Measurements from ENCODE around the gene SLC25A45. TPM values are rescaled to one million over a fixed set of nuclear protein-coding genes. Genes with fewer than 3 reads are reported as not detected.

Gene SLC25A45
- total RNA-seq, 2 experiments from 2014 or later = 40.0 to 40.8 TPM

- Mint-ChIP-seq H3K9me3 (no peaks in the 10 kb centered on the region), H3K36me3 (ENCODE audit: low read depth) (peaks cover 22% of the 10 kb centered on the region), H3K27ac (peak overlapping the region; percentile 44), H3K4me1 (ENCODE audit: low read depth) (peaks cover 30% of the 10 kb centered on the region), H3K4me3 (no peak overlapping the region), H3K27me3 (no peaks in the 10 kb centered on the region)
- Histone ChIP-seq H3K36me3 (ENCODE audit: insufficient read depth, low read length) (peaks cover 19% of the 10 kb centered on the region), H3K27ac (ENCODE audit: low read depth in 1 of 2, low read length in 2 of 2) (no peak overlapping the region), H3K4me1 (ENCODE audit: insufficient read depth, low read length) (peaks cover 45% of the 10 kb centered on the region), H3K27me3 (ENCODE audit: control insufficient read depth in 1 of 2, insufficient read depth in 2 of 2, low read length in 2 of 2) (no peaks in the 10 kb centered on the region), H3K4me3 (ENCODE audit: low read length) (no peak overlapping the region), H3K9me3 (ENCODE audit: control insufficient read depth in 1 of 2, insufficient read depth in 1 of 2, low read length in 2 of 2) (no peaks in the 10 kb centered on the region)
- ATAC-seq (ENCODE audit: poor library complexity) (no peak), DNase-seq (no peak)
- intact Hi-C loops (cut with DNase I, micrococcal nuclease) = no loop called here
- ChIA-PET CTCF (interaction anchor here (0.6 kb wide), 1 partner anchor 278 kb away, joined by 4 read pairs; no protein-coding TSS in a partner anchor), POLR2A (interaction anchor here (13.2 to 14.4 kb wide), 2 partner anchors 41 to 124 kb away, joined by 225 to 350 read pairs; partner anchors contain the start of genes MALAT1 and NEAT1)
- no peak for TF ChIP-seq CTCF (IDR thresholded peaks at IDR 0.05)
These were observed 3.4 kb downstream of the SLC25A45 start for GRCh38 chr11:65378928-65379638.

- Mint-ChIP-seq H3K4me3 (no peak overlapping the region), H3K27ac (peak overlapping the region; percentile 72), H3K4me1 (ENCODE audit: low read depth) (peaks cover 23% of the 10 kb centered on the region), H3K9me3 (no peaks in the 10 kb centered on the region), H3K27me3 (no peaks in the 10 kb centered on the region), H3K36me3 (ENCODE audit: low read depth) (peaks cover 22% of the 10 kb centered on the region)
- TF ChIP-seq CTCF (IDR thresholded peaks at IDR 0.05) = no peak
- no peaks in the 10 kb centered on the region for H3K27me3 ChIP-seq (ENCODE audit: control insufficient read depth in 1 of 2, insufficient read depth in 2 of 2, low read length in 2 of 2)
- no peak for ATAC-seq (ENCODE audit: poor library complexity)
- peak overlapping the region in 1 of 2 donors; percentile 7 for H3K27ac ChIP-seq (ENCODE audit: low read depth in 1 of 2, low read length in 2 of 2)
- no peaks in the 10 kb centered on the region for H3K9me3 ChIP-seq (ENCODE audit: control insufficient read depth in 1 of 2, insufficient read depth in 1 of 2, low read length in 2 of 2)
- H3K4me1 ChIP-seq (ENCODE audit: insufficient read depth, low read length) = peaks cover 38% of the 10 kb centered on the region
- CTCF ChIA-PET = interaction anchor here (0.5 to 0.7 kb wide), 2 partner anchors 38 to 88 kb away, joined by 3 to 4 read pairs; no protein-coding TSS in a partner anchor
- H3K36me3 ChIP-seq (ENCODE audit: insufficient read depth, low read length) = peaks cover 19% of the 10 kb centered on the region
- intact Hi-C loops (cut with DNase I, micrococcal nuclease) = no loop called here
- no peak overlapping the region for H3K4me3 ChIP-seq (ENCODE audit: low read length)
- DNase-seq = peak in 3 of 14 experiments; percentile 35 to 52 (median 49)
- POLR2A ChIA-PET = interaction anchor here (13.2 to 14.4 kb wide), 2 partner anchors 42 to 125 kb away, joined by 225 to 350 read pairs; partner anchors contain the start of genes MALAT1 and NEAT1
These were observed 4.1 kb downstream of the SLC25A45 start for GRCh38 chr11:65378208-65378927.

DNA sequence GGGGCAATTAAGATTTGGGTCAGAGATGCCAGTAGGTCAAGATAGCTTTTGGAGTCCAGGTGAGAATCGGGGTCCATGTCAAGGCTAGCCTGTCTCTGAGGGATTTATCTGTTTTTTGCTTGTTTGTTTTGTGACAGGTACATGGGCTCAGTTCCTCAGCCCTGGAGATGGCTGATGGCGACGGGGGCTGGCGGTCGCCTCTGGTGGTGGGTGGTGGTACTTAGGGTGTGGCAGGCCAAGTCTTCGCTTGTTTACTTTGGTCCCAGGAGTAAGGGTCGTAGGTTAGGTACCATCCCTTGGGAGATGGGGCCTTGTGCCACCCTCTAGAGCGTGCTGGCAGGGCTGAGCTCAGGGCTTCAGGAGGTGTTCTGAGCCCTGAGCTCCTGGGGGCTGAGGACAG is 4.7 kb downstream of the SLC25A45 start:
- Mint-ChIP-seq H3K4me3 (no peak overlapping the region), H3K27ac (peak overlapping the region; percentile 72), H3K9me3 (no peaks in the 10 kb centered on the region), H3K4me1 (ENCODE audit: low read depth) (peaks cover 17% of the 10 kb centered on the region), H3K36me3 (ENCODE audit: low read depth) (peaks cover 22% of the 10 kb centered on the region), H3K27me3 (no peaks in the 10 kb centered on the region)
- intact Hi-C loops (cut with DNase I, micrococcal nuclease) = no loop called here
- POLR2A ChIA-PET = interaction anchor here (13.2 to 14.4 kb wide), 2 partner anchors 42 to 126 kb away, joined by 225 to 350 read pairs; partner anchors contain the start of genes MALAT1 and NEAT1
- TF ChIP-seq CTCF (IDR thresholded peaks at IDR 0.05) = no peak
- H3K4me1 ChIP-seq (ENCODE audit: insufficient read depth, low read length) = peaks cover 32% of the 10 kb centered on the region
- CTCF ChIA-PET = interaction anchor here (0.5 to 0.7 kb wide), 2 partner anchors 38 to 89 kb away, joined by 3 to 4 read pairs; no protein-coding TSS in a partner anchor
- no peak for ATAC-seq (ENCODE audit: poor library complexity)
- H3K4me3 ChIP-seq (ENCODE audit: low read length) = no peak overlapping the region
- no peaks in the 10 kb centered on the region for H3K9me3 ChIP-seq (ENCODE audit: control insufficient read depth in 1 of 2, insufficient read depth in 1 of 2, low read length in 2 of 2)
- DNase-seq = no peak
- peaks cover 19% of the 10 kb centered on the region for H3K36me3 ChIP-seq (ENCODE audit: insufficient read depth, low read length)
- peak overlapping the region in 1 of 2 donors; percentile 7 for H3K27ac ChIP-seq (ENCODE audit: low read depth in 1 of 2, low read length in 2 of 2)
- H3K27me3 ChIP-seq (ENCODE audit: control insufficient read depth in 1 of 2, insufficient read depth in 2 of 2, low read length in 2 of 2) = no peaks in the 10 kb centered on the region

All from CD4-positive, alpha-beta T cell (primary cell).